NCI-H1092 (cell line): Measurements from ENCODE around the gene TNS3.

ENCODE experiments used
- DNase-seq: peaks from one replicate; lab custom pipeline; 2025; lab: John Stamatoyannopoulos, UW

TNS3 gene

GRCh38 chr7:47328392-47329319 is 253.3 kb downstream of the TNS3 start:
- DNase-seq: no peak

DNA sequence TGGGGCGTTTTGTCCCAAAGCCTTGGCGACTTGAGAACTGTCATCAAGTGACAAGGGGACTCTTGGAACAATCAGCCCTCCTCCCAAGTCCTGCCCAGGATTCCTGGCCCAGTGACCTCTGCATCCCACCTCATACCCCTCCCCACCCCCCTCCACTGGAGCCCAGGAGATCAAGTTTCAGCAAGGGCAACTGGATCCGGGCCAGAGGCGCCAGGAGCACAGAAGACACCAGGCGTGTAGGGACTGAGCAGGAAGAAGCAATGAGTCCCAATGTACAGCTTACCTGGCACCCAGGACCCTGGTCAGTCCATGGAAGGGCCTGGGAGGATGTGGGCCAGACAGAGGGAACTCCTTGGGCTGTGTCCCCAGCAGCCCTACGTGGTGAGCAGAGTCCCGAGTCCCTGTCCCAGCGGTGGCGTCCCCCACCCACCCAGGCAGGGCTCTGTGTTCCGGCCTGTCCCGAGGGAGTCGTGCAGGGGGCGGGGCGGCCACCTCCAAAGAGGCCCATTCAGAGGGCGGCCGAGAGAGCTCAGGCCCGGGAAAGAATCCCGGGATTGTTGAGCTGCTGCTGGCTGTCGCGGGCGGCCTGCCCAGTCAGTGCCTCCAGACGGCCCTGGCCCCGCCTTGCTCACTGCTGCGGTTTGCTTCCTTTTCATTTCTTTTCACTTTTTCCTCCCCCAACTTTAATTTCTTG is 254.1 kb downstream of the TNS3 start:
- DNase-seq: no peak

DNA sequence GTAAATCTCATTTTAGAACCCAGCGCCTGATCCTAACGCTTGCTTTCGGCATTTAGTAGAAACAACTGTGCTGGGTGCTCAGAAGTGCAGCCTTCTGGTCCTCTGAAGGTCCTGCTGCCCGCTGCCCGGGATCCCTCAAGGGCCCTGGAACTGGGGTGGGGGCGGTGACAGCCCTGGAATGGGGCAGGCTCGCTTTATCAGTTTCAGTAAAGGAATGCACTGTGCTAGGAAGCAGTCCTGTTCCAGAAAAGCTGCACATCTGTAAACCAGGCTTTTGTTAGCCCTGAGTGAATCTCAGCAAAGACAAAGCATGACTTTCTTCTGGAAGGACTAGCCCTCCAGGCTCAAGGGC is 254.6 kb downstream of the TNS3 start:
- no peak for DNase-seq

DNA sequence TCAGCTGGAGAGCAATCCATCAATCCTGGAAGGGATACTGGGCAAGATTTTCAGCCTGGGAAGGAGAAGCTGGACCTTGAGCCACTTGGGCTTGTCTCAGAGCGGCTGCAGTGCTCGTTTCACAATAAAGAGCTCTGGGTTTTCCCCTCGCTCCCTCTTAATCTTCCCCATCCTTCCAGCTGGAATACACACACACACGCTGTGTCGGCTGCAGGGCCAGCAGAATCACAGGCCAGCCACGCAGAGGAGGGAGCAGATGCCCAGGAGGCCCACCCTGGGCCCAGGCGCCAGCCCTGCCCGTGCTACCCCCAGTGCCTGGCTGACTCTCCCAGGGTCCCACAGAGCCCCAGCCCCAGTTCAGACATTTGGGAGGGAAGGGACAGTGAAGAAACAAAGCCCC is 255.1 kb downstream of the TNS3 start:
- no peak for DNase-seq

DNA sequence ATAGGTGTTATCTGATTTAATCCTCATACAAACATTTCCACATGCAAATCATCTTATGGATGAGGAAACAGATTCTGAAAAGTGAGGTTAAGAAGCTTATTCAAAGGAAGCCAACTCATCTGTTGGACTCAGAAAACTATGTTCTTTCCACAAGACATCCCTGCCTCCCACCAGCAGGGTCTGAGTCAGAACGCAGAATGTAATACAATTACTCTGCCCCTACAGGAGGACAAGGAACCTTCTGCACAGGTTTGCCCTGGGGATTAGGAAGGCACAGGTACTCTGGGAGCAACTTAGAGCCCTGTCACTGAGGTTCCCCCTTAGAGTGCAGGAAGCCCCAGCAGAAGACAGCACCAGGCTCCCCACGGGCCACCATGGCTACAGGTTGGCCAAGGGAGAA is 255.7 kb downstream of the TNS3 start:
- no peak for DNase-seq

GRCh38 chr7:47325337-47325736 is 256.6 kb downstream of the TNS3 start:
- DNase-seq: no peak

GRCh38 chr7:47323904-47324303 is 258.0 kb downstream of the TNS3 start:
- no peak for DNase-seq

DNA sequence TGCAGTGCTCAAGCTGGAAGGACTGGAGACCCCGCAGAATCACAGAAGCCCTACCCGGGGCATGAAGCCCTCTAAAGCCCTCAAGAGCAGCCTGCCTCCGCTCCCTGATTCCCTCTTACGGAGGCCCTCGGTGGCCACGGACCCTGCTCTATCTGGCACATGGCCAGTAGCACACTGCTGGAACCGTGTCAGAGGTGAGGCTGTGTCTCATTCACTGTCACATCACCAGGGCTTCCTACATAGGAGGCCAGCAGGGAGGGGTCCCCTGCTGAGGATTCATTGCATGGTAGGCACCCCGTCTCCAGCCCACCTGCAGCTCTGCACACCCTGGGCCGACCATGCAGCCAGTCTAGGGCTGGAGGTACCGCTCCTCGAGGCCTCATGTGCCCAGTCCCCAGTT is 259.2 kb downstream of the TNS3 start:
- DNase-seq: no peak

DNA sequence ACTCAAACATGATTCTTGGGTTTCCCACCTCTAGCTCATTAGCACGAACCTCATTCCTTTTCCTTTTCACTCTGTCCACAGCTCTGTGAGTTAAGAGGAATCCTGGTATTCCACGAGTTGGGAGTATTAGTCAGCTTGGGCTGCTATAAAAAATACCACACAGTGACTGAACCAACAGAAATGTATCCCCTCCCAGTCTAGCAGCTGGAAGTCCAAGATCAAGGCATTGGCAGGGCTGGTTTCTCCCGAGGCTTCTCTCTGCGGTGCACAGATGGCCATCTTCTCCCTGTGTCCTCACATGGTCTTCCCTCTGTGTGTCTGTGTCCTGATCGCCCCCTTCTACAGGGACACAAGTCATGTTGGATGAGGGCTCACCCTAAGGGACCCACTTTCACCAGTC is 261.6 kb downstream of the TNS3 start:
- DNase-seq: no peak

DNA sequence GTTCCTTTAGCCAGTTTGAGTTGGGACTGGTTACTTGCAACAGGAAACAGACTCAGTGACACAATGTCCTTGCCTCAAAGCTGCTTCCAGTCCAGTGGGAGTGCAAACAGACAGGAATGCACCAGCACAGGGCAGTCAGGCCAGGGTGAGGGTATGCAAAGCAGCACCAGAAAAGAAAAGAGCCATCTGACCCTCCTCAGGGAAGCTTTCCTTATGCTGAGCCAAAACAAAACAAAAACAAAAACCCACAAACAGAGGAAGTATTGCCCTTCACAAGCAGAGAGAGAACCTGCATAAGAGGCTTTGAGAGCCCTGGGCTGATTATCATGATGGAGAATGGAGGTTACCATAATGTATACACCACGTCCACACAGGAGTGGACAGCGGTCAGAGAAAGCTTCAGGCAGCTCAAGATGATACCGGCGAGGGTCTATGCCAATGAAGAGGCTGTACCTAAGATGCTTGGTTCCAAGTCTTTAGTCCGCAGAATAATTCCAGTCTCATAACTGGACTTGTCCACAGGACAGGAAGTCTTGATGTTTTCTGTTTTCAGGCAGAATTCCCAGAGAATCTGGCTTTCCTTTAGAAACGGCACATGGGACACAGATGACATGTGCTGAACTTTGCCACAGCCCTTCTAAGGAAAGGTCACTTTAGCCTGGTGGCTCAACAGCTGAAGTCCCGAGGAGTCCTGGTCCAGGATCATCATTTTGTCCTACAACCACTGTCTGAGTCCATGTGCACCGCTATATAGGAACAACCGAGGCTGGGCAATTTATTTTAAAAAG is 263.3 kb downstream of the TNS3 start:
- no peak for DNase-seq

- no peak for DNase-seq
Observed at GRCh38 chr7:47317487-47317886, 264.4 kb downstream of the TNS3 start.

DNA sequence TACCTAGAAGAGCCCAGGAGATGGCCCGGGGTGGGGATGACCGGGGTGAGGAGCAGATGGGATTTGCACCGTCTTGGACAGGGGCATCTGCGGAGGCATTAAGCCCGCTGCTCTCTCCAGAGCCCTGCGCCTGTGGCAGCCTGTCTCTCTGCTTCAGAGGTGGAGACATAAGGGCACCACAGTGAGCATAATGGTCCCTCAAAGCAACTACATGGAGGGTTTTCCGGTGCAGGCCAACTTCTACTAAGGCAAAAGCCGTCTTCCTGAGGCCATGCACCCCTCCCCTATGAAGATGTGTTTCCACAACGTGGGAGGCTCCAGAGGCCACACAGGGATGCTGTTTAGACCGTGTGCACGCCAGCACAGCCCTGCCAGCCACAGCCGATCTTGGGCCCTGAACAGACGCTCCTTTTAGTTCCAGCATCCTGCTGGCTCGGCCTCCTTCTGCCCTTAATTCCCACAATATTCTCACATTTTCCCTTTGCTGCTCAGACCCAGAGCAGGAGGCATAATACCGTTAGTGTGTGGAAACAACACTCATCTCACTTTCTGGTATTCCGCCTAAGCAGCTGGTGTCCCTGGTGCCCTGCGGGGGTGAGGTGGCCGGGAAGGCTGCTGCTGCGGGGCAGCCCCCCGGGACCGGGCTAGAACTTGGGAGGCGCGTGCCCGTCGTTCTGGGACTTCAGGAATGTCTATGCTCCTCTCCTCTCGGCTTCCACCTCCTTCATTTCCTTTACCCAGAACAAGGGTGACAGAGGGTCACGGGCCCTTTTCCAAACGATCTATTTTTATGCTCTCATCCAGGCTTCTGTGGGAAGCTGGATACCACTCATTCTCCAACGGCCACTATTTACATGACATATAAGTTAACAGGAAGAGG is 266.9 kb downstream of the TNS3 start:
- no peak for DNase-seq

DNA sequence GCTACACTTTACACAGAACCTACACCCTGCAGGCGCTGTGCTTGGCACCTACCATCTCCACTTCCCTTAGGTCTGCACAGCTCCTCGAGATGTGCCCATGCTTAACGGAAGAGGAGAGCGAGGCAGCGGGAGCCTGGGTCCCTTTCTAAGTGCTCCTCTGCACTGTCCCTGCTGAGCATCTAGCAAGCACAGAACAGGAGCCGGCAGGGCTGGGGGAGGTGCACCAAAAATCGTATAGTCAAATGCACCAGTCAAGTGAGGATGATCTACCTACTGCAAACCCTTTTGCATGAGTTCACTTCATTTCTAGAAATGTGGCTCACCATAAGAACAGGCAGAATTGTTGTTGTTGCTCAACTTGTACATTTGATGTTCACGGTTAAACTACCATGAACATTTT is 267.7 kb downstream of the TNS3 start:
- DNase-seq: no peak

DNA sequence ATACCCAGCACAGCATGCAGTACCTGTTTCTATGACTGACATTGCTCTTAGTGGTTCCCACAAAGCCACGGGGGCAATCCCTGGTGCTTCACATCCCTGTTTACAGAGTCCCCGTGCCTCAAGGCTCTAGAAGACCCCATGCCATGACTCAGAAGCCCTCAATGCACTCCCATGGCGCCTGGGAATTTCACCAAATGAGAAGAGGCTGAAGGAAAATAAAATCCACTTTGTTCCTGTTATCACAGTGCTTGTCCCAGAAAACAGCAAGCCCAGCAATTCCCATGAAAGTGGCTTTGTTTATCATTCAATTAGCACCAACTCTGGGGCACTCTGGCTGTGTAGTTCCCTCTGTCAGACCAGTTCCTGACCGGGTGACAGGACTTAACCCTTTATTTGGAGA is 268.3 kb downstream of the TNS3 start:
- DNase-seq: no peak

DNA sequence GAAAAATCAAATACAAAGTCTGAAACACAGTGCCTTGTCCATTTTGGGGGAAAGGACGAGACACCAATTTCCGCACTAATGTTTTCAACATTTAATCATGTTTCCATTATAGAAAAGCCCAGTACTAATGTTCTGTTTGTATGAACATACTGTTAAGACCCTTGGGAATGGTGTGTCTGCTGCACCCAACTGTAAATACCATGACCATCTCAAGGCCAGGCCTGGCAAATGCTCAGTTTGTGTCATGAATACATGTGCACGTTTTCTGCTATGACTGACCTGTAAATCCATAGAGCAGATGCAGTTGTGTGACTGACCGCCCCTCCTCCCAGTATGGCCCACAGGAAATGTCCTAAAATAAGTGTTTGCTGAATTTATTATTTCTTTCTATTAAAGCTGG is 270.0 kb downstream of the TNS3 start:
- no peak for DNase-seq

GRCh38 chr7:47310020-47310419 is 271.9 kb downstream of the TNS3 start:
- DNase-seq: no peak

- DNase-seq: no peak
Observed at GRCh38 chr7:47308808-47309207, 273.1 kb downstream of the TNS3 start.

- no peak for DNase-seq
Observed at GRCh38 chr7:47307311-47307710, 274.6 kb downstream of the TNS3 start.

DNA sequence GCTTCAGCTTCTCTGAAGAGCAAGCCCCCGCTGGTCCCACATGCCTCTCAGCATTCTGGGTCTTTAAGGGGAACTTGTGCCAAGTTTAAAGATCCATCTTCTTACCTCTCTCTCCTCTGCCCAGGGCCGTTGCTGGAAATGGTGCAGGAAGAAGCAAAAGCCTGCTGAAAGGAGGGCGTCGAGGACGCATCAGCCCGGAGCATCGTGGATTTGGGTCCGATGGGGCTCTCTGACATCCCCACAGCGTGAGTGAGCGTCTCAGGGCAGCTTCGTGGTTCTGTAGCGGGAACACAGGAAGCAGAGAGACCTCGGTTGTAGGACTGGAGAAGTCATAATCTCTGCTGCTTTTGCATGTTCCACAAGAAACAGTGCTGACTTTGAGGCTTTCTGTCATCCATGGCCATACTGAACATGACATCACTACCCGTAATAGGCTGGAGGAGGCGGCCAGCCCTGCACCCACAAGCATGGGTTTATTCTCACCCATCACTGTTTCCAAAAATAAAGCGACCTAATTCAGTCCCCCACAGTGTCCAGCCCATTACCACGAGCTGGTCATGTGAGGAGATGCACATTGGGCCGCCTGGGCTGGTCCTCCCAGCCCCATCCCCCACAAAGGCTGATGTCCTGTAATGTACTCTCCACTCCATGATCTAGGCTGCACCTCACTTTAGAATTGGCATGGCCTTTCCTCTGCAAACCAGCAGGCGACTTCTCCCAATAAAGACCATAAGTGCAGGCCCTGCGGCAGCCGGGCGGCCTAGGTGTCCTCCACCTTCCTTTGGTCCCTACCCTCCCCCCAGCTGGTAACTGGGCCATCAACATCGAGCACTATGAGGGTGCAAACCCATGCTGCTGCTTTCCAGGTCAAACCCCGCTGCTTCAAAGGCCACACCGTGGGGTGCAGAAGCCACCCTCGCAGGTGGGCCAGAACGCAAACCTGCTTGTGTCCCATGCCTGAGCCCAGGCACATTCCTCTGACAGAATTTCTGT is 276.9 kb downstream of the TNS3 start:
- DNase-seq: no peak

DNA sequence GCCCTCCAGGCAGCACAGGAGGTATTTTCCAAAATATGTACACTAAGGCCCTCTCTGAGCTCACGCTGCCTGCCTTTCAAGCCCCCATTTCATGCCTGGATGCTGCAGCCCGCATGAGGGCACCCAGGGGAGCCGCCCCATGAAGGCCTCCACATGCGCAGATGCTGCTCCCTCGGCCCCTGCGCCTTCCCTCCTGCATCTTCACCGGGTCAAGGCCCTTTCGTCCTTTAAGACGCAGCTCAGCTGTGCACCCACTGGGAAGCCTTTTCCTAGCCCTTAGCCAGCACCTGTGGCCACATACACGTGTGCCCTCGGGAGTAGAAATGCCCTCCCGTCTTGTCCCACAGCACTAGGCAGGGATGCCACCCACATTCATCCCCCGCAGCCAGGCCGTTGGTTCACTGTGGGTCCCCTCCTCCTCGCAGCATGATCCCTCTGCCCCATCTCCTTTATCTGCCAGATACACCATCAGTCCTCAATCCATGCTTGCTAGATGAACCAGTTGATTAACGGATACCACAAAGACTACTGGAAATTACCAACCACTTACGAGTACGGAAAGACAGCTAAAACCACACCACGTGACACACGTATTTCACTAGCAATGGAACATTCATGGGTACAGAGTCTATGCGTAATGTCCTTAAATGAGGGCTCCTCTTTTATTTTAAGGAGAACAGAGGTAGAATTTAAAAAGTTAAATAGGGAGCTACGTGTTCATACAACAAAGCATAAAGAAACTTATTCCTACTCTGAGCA is 278.0 kb downstream of the TNS3 start:
- DNase-seq: no peak
